GM21576 (cell line): ENCODE data around the gene SRSF1.
"Not testable (repeated sequence)": the region's sequence is repeated elsewhere in the genome, so short reads cannot be mapped to it uniquely, and the experiment has no call there.

Experiments used
- ATAC-seq: cut with Tn5 transposase; IDR thresholded peaks from one replicate; pipeline ENCODE4 v1.9.1; 2021; ENCODE audit warnings: mild to moderate bottlenecking, moderate library complexity; ENCODE audit not compliant: unreplicated experiment

SRSF1 gene

GRCh38 chr17:57970710-57971109 is 36.3 kb downstream of the SRSF1 start:
- no peak for ATAC-seq

GRCh38 chr17:57968456-57968855 is 38.6 kb downstream of the SRSF1 start:
- no peak for ATAC-seq

- no peak for ATAC-seq
These were observed 40.2 kb downstream of the SRSF1 start for GRCh38 chr17:57966875-57967274.

- no peak for ATAC-seq
These were observed 40.8 kb downstream of the SRSF1 start for GRCh38 chr17:57966246-57966645.

- no peak for ATAC-seq
These were observed 41.4 kb downstream of the SRSF1 start for GRCh38 chr17:57965521-57966160.

GRCh38 chr17:57963149-57963511 is 43.9 kb downstream of the SRSF1 start:
- no peak for ATAC-seq

GRCh38 chr17:57962279-57963148 is 44.5 kb downstream of the SRSF1 start:
- ATAC-seq, result no peak

GRCh38 chr17:57959929-57960328 is 47.1 kb downstream of the SRSF1 start:
- no peak for ATAC-seq

GRCh38 chr17:57958391-57958790 is 48.7 kb downstream of the SRSF1 start:
- not testable (repeated sequence) for ATAC-seq

- ATAC-seq, result no peak
These were observed 49.2 kb downstream of the SRSF1 start for GRCh38 chr17:57957886-57958285.

GRCh38 chr17:57957120-57957850 is 49.8 kb downstream of the SRSF1 start:
- ATAC-seq, result no peak

- ATAC-seq, result peak; percentile 62
These were observed 50.5 kb downstream of the SRSF1 start for GRCh38 chr17:57956291-57957119.

GRCh38 chr17:57955183-57955931 is 51.7 kb downstream of the SRSF1 start, which contains the start of gene CUEDC1:
Gene CUEDC1, minus strand, starts transcription at chr17:57955412. Its CDS starts 69,848 bp downstream, at chr17:57885564.
- ATAC-seq, result no peak

- no peak for ATAC-seq
These were observed 52.5 kb downstream of the SRSF1 start for GRCh38 chr17:57954397-57955182.

GRCh38 chr17:57953705-57954396 is 53.2 kb downstream of the SRSF1 start:
- no peak for ATAC-seq
